ENCODE results near the gene SEMA4D. TPM values are rescaled to one million over a fixed set of nuclear protein-coding genes. Genes with fewer than 3 reads are reported as not detected.

Gene SEMA4D
- total RNA-seq, 2 experiments from 2014 or later = 159 to 161 TPM

GRCh38 chr9:89452561-89452960 lies 45.4 kb downstream of the SEMA4D start:
- no peaks in the 10 kb centered on the region for H3K9me3 Mint-ChIP-seq
- no peak for DNase-seq
- H3K4me1 Mint-ChIP-seq (ENCODE audit: low read depth) = peaks cover 89% of the 10 kb centered on the region
- H3K27me3 Mint-ChIP-seq = no peaks in the 10 kb centered on the region
- CTCF ChIA-PET = interaction anchor here (1.2 to 2.0 kb wide), 2 partner anchors 23 to 96 kb away, joined by 4 to 6 read pairs; no protein-coding TSS in a partner anchor
- no peak overlapping the region for H3K4me3 Mint-ChIP-seq
- peaks cover 34% of the 10 kb centered on the region for H3K36me3 Mint-ChIP-seq
- POLR2A ChIA-PET = no interaction called here
- intact Hi-C loops (cut with micrococcal nuclease) = no loop called here
- H3K27ac Mint-ChIP-seq = peak overlapping the region; percentile 52

GRCh38 chr9:89450213-89450612 lies 47.7 kb downstream of the SEMA4D start:
- Mint-ChIP-seq H3K36me3 (peaks cover 25% of the 10 kb centered on the region), H3K4me3 (no peak overlapping the region)

DNA sequence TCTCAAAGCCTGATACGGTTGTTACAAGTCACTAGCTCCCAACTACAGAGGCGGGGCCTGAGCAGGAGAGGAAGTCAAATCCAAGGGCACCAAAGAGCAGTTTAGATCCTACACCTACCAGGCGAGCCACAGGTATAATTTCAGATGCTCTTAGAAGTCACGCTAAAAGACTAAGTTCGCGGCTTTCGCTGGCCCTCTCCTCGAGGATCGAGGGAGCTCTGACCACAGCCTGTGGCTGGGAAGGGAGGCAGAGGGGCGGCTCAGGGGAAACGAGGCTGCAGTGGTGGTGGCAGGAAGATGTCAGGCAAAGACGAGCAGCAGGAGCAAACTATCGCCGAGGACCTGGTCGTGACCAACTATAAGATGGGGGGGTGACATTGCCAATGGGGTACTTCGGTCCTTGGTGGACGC lies 48.6 kb downstream of the SEMA4D start:
- POLR2A ChIA-PET = interaction anchor here (0.7 to 1.8 kb wide), 3 partner anchors 21 to 131 kb away, joined by 3 to 4 read pairs (median 3); partner anchors contain the start of gene SECISBP2
- intact Hi-C loops (cut with micrococcal nuclease) = no loop called here

More at GRCh38 chr9:89450213-89450612, 47.7 kb downstream of the SEMA4D start:
- POLR2A ChIA-PET = interaction anchor here (0.6 to 1.8 kb wide), 3 partner anchors 21 to 26 kb away, joined by 3 to 5 read pairs (median 4); no protein-coding TSS in a partner anchor
- intact Hi-C loops (cut with micrococcal nuclease) = no loop called here
- CTCF ChIA-PET = interaction anchor here (0.6 to 2.4 kb wide), 4 partner anchors 9 to 99 kb away, joined by 3 to 16 read pairs (median 10); no protein-coding TSS in a partner anchor
- Mint-ChIP-seq H3K4me1 (ENCODE audit: low read depth) (peaks cover 89% of the 10 kb centered on the region), H3K27ac (peak overlapping the region; percentile 68), H3K27me3 (no peaks in the 10 kb centered on the region), H3K9me3 (no peaks in the 10 kb centered on the region)
- DNase-seq = no peak

DNA sequence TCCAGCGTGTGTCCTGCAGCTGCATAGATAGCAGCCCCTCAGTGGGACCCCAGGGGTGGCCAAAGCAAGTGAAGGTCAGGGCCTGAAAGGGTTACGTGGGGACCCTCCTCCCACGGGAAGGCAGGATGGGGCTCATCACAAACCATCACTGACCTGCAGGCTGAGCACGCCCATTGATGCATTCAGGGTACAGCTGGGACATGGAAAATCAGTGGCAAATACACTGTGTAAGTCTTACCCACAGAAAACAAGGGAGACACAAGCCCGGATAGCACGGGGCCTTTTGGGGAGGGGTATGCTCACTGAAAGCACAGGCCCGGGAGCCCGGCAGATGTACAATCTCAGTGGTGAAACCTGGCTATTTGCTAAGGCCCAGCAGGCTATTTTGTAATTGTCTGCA lies 49.1 kb downstream of the SEMA4D start:
- Mint-ChIP-seq H3K4me3 (peak overlapping the region; percentile 17), H3K36me3 (peaks cover 28% of the 10 kb centered on the region)
- POLR2A ChIA-PET = interaction anchor here (0.8 to 1.8 kb wide), 3 partner anchors 21 to 50 kb away, joined by 3 to 4 read pairs (median 3); no protein-coding TSS in a partner anchor

More for the DNA sequence above, 48.6 kb downstream of the SEMA4D start:
- Mint-ChIP-seq H3K4me1 (ENCODE audit: low read depth) (peaks cover 89% of the 10 kb centered on the region), H3K4me3 (peak overlapping the region; percentile 46), H3K9me3 (no peaks in the 10 kb centered on the region), H3K27ac (peak overlapping the region; percentile 68), H3K27me3 (no peaks in the 10 kb centered on the region), H3K36me3 (peaks cover 25% of the 10 kb centered on the region)
- CTCF ChIA-PET = interaction anchor here (1.3 to 2.4 kb wide), 5 partner anchors 13 to 154 kb away, joined by 3 to 16 read pairs (median 8); no protein-coding TSS in a partner anchor
- peak; percentile 27 for DNase-seq

DNA sequence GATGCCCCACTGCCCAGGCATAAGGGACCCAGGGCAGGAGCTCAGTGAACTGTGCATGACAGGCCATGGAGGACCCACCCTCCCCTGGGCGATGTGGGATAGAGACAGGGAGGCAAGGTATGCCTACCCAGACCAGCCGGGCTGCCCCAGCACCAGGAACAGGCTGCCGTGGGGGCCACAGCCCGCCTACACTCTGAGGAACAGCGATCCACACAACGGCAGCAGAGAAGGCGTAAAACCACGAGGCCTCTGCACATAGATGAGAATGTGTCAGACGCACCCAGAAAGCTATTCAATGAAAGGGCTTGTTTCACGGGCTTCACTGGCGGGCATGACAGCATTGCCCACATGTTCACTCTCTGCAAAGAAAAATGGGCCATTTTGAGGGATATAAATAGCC lies 49.5 kb downstream of the SEMA4D start:
- peaks cover 93% of the 10 kb centered on the region for H3K4me1 Mint-ChIP-seq (ENCODE audit: low read depth)
- H3K27me3 Mint-ChIP-seq = no peaks in the 10 kb centered on the region
- peaks cover 28% of the 10 kb centered on the region for H3K36me3 Mint-ChIP-seq
- H3K9me3 Mint-ChIP-seq = no peaks in the 10 kb centered on the region
- peak; percentile 69 for DNase-seq
- H3K4me3 Mint-ChIP-seq = peak overlapping the region; percentile 17
- CTCF ChIA-PET = interaction anchor here (1.1 to 2.4 kb wide), 7 partner anchors 14 to 154 kb away, joined by 3 to 16 read pairs (median 4); no protein-coding TSS in a partner anchor
- POLR2A ChIA-PET = interaction anchor here (0.8 to 1.0 kb wide), 3 partner anchors 20 to 51 kb away, joined by 3 read pairs; no protein-coding TSS in a partner anchor
- H3K27ac Mint-ChIP-seq = peak overlapping the region; percentile 68
- intact Hi-C loops (cut with micrococcal nuclease) = no loop called here

More for the DNA sequence above, 49.1 kb downstream of the SEMA4D start:
- no peak for DNase-seq
- H3K9me3 Mint-ChIP-seq = no peaks in the 10 kb centered on the region
- CTCF ChIA-PET = interaction anchor here (1.1 to 2.4 kb wide), 6 partner anchors 14 to 154 kb away, joined by 3 to 16 read pairs (median 6); no protein-coding TSS in a partner anchor
- peak overlapping the region; percentile 68 for H3K27ac Mint-ChIP-seq
- H3K4me1 Mint-ChIP-seq (ENCODE audit: low read depth) = peaks cover 90% of the 10 kb centered on the region
- intact Hi-C loops (cut with micrococcal nuclease) = no loop called here
- no peaks in the 10 kb centered on the region for H3K27me3 Mint-ChIP-seq

DNA sequence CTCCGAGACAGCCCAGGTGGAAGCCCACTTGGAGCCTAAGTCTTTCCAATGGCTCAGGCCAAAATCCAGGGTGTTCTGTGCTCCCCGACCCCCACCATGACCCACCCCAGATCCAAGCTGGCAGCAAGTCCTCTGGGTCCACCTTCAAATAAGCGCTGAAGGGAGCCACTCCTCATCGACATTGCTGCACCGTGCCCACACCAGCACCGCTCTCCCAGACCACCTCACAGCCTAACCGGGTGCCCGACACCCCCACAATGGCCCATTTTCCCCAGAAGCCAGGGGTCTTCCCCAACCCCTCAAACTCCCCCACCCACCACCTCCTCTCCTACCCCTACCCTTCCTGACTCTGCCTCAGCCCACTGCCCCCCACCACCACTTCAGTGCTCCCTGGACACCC lies 50.5 kb downstream of the SEMA4D start:
- no peaks in the 10 kb centered on the region for H3K9me3 Mint-ChIP-seq
- ChIA-PET POLR2A (interaction anchor here (1.0 kb wide), 1 partner anchor 37 kb away, joined by 3 read pairs; no protein-coding TSS in a partner anchor), CTCF (interaction anchor here (1.1 kb wide), 2 partner anchors 30 to 102 kb away, joined by 3 to 5 read pairs; no protein-coding TSS in a partner anchor)
- H3K4me3 Mint-ChIP-seq = no peak overlapping the region
- intact Hi-C loops (cut with micrococcal nuclease) = no loop called here
- DNase-seq = no peak
- H3K4me1 Mint-ChIP-seq (ENCODE audit: low read depth) = peaks cover 92% of the 10 kb centered on the region
- peak overlapping the region; percentile 72 for H3K27ac Mint-ChIP-seq
- H3K36me3 Mint-ChIP-seq = peaks cover 22% of the 10 kb centered on the region
- H3K27me3 Mint-ChIP-seq = no peaks in the 10 kb centered on the region

DNA sequence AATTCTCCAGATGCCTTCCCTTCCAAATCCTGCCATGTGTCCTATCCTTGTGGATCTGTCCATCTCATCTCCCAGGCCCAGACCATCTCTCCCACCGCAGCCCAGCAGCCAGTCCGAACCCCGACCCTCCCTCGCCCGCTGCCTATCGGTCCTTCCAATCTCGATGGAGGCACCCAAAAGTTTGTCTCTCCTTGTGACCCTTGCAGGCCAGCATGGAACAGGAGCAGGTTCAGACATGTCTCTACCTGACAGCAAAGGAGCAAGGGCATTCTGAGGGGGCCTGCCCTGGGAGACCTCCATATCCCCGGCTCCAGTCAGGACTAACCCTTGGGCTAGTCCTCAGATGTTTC lies 51.0 kb downstream of the SEMA4D start:
- H3K4me1 Mint-ChIP-seq (ENCODE audit: low read depth) = peaks cover 95% of the 10 kb centered on the region
- H3K27ac Mint-ChIP-seq = peak overlapping the region; percentile 72
- intact Hi-C loops (cut with micrococcal nuclease) = no loop called here
- POLR2A ChIA-PET = no interaction called here
- no peaks in the 10 kb centered on the region for H3K9me3 Mint-ChIP-seq
- no peak for DNase-seq
- no peaks in the 10 kb centered on the region for H3K27me3 Mint-ChIP-seq
- H3K36me3 Mint-ChIP-seq = peaks cover 23% of the 10 kb centered on the region
- CTCF ChIA-PET = interaction anchor here (0.6 kb wide), 1 partner anchor 105 kb away, joined by 4 read pairs; no protein-coding TSS in a partner anchor
- no peak overlapping the region for H3K4me3 Mint-ChIP-seq

DNA sequence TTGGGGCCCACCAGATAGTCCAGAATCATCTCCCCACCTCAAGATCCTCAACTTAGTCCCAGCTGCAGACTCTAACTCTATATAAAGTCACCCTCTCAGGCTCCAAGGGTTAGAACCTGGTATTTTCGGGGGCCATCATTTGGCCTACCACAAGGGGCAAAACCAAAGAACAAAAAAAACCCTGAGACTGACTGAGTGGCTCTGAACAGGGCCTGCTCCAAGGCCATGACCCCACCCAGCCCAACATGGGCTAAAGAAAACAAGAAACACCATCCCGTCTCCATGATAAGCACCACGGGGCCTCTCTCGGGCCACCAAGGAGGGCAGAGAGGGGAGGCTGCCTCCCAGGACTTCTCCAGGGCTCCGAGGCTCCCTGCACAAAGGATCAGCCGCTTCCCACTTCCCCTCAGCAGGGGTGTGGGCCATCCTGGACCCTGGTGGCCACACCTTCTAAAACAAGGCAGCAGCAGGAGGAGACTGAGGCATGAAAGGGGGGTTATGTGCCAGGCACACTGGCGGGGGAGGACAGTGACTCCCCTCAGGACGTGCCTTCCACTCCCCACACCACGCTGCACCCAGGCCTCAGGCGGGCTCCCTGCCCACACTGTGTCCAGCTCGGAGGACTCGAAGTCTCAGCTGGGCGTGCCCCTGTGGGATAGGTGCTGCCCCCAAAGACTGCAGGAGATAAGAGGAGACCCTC lies 51.5 kb downstream of the SEMA4D start:
- no peak overlapping the region for H3K4me3 Mint-ChIP-seq
- H3K4me1 Mint-ChIP-seq (ENCODE audit: low read depth) = peaks cover 95% of the 10 kb centered on the region
- DNase-seq = no peak
- peaks cover 22% of the 10 kb centered on the region for H3K36me3 Mint-ChIP-seq
- H3K27ac Mint-ChIP-seq = peak overlapping the region; percentile 72
- intact Hi-C loops (cut with micrococcal nuclease) = no loop called here
- CTCF ChIA-PET = interaction anchor here (0.6 to 2.0 kb wide), 2 partner anchors 103 to 105 kb away, joined by 4 to 7 read pairs; no protein-coding TSS in a partner anchor
- POLR2A ChIA-PET = interaction anchor here (1.0 kb wide), 1 partner anchor 21 kb away, joined by 3 read pairs; no protein-coding TSS in a partner anchor
- H3K27me3 Mint-ChIP-seq = no peaks in the 10 kb centered on the region
- H3K9me3 Mint-ChIP-seq = no peaks in the 10 kb centered on the region

GRCh38 chr9:89445801-89446251 lies 52.1 kb downstream of the SEMA4D start:
- Mint-ChIP-seq H3K4me3 (no peak overlapping the region), H3K27ac (peak overlapping the region; percentile 64), H3K27me3 (no peaks in the 10 kb centered on the region), H3K9me3 (no peaks in the 10 kb centered on the region), H3K4me1 (ENCODE audit: low read depth) (peaks cover 95% of the 10 kb centered on the region), H3K36me3 (peaks cover 22% of the 10 kb centered on the region)
- ChIA-PET CTCF (interaction anchor here (2.0 kb wide), 2 partner anchors 18 to 103 kb away, joined by 7 read pairs; no protein-coding TSS in a partner anchor), POLR2A (interaction anchor here (1.0 to 2.4 kb wide), 4 partner anchors 19 to 43 kb away, joined by 3 to 9 read pairs (median 4); no protein-coding TSS in a partner anchor)
- DNase-seq = no peak
- intact Hi-C loops (cut with micrococcal nuclease) = no loop called here

DNA sequence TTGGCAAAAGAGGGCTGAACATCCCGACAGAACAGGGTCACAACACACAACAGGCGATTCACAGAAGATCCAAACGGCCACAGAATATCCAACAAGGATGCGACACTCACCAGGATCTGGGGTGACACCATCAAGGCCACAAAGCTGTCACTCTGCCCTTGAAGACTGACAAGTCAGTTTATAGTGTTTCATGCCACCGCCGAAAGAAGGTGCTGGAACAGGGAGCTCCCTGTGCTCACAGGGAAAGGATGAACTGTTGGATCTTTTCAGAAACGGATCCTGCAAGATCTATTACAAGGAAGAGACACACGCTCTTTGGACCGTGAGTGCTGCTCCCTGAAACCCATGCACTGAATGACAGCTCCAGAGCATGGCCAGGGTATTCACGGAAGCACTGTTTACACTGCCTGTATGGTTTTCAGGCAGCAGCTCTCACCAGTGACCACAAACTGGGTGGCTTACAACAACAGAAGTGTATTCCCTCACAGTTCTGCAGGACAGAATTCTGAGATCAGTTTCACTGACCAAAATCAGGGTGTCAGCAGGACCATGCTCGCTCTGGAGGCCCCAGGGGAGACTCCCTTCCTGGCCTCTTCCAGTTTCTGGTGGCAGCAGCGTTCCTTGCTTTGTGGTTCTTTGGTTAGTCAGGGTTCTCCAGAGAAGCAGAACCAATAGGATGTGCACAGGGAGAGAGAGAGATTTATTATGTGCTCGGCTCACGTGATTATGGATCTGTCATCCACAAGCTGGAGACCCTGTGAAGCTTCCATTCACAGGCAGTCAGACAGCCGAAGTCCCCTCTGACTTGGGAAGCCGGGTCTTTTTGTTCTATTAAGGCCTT lies 52.8 kb downstream of the SEMA4D start:
- intact Hi-C loops (cut with micrococcal nuclease) = no loop called here

GRCh38 chr9:89444274-89444673 lies 53.6 kb downstream of the SEMA4D start:
- no peak overlapping the region for H3K4me3 Mint-ChIP-seq
- no peaks in the 10 kb centered on the region for H3K9me3 Mint-ChIP-seq
- CTCF ChIA-PET = interaction anchor here (1.3 to 3.5 kb wide), 3 partner anchors 15 to 79 kb away, joined by 3 to 12 read pairs (median 7); no protein-coding TSS in a partner anchor
- H3K36me3 Mint-ChIP-seq = peaks cover 26% of the 10 kb centered on the region
- POLR2A ChIA-PET = interaction anchor here (2.4 kb wide), 1 partner anchor 17 kb away, joined by 9 read pairs; no protein-coding TSS in a partner anchor
- peak overlapping the region; percentile 86 for H3K27ac Mint-ChIP-seq
- H3K27me3 Mint-ChIP-seq = no peaks in the 10 kb centered on the region
- peaks cover 95% of the 10 kb centered on the region for H3K4me1 Mint-ChIP-seq (ENCODE audit: low read depth)
- intact Hi-C loops (cut with micrococcal nuclease) = no loop called here
- peak; percentile 72 for DNase-seq

More for the DNA sequence above, 52.8 kb downstream of the SEMA4D start:
- peaks cover 29% of the 10 kb centered on the region for H3K36me3 Mint-ChIP-seq
- POLR2A ChIA-PET = interaction anchor here (0.9 to 2.4 kb wide), 6 partner anchors 11 to 44 kb away, joined by 3 to 9 read pairs (median 4); no protein-coding TSS in a partner anchor
- H3K4me3 Mint-ChIP-seq = no peak overlapping the region
- H3K27ac Mint-ChIP-seq = peak overlapping the region; percentile 86
- H3K9me3 Mint-ChIP-seq = no peaks in the 10 kb centered on the region
- no peak for DNase-seq
- CTCF ChIA-PET = interaction anchor here (1.0 to 3.5 kb wide), 4 partner anchors 10 to 104 kb away, joined by 3 to 12 read pairs (median 7); no protein-coding TSS in a partner anchor
- H3K4me1 Mint-ChIP-seq (ENCODE audit: low read depth) = peaks cover 95% of the 10 kb centered on the region
- H3K27me3 Mint-ChIP-seq = no peaks in the 10 kb centered on the region

All from activated CD4-positive, alpha-beta memory T cell treated with anti-CD3 and anti-CD28 coated beads for 36 hours (primary cell).